H1 (cell line): ENCODE measurements around the gene SNX27. TPM values are rescaled to one million over a fixed set of nuclear protein-coding genes. Genes with fewer than 3 reads are reported as not detected.

Experiments used
- CTCF ChIA-PET: fragments of 300-600 bp; sonication (Branson Sonifier 250); formaldehyde crosslinking; loops from one replicate; lab custom pipeline; 2021; ENCODE audit not compliant: partially characterized antibody; lab: Charles Lee
- POLR2A ChIA-PET: fragments of 300-600 bp; sonication (Branson Sonifier 250); formaldehyde crosslinking; loops from one replicate; lab custom pipeline; 2021; ENCODE audit warnings: inconsistent platforms; ENCODE audit not compliant: partially characterized antibody; lab: Charles Lee
- DNase-seq, 2 experiments: peaks; one replicate each; pipeline versions ENCODE4 v3.0.0 to v3.0.0-alpha.2; 2010 to 2022; ENCODE audit warnings: low spot score in 2 of 2, low read depth in 1 of 2, mixed read lengths in 1 of 2
- FAIRE-seq: peaks from 2 replicates; lab custom pipeline; 2011; peaks lifted over from hg19 to GRCh38; lab: Jason Lieb, UNC
- H2AFZ ChIP-seq: 2 replicates; pipeline ENCODE4 v1.8.1; 2012; ENCODE audit warnings: low read length, inconsistent platforms
- H2AK5ac ChIP-seq: 2 replicates; pipeline ENCODE4 v1.6.1; 2013; ENCODE audit warnings: low read depth, low read length
- H2BK120ac ChIP-seq: replicated peaks from 2 replicates; pipeline ENCODE3; 2013; ENCODE audit warnings: low read depth, low read length, inconsistent platforms
- H2BK12ac ChIP-seq: 2 replicates; pipeline ENCODE4 v1.6.1; 2013; ENCODE audit warnings: low read depth, low read length
- H2BK15ac ChIP-seq: 2 replicates; pipeline ENCODE4 v1.6.1; 2013; ENCODE audit warnings: low read length
- H2BK20ac ChIP-seq: 2 replicates; pipeline ENCODE4 v1.6.1; 2013; ENCODE audit warnings: low read length
- H2BK5ac ChIP-seq: 2 replicates; pipeline ENCODE4 v1.6.1; 2013; ENCODE audit warnings: low read depth, low read length
- H3K14ac ChIP-seq: 2 replicates; pipeline ENCODE4 v1.6.1; 2013; ENCODE audit warnings: inconsistent platforms; ENCODE audit not compliant: insufficient read length
- H3K18ac ChIP-seq: 2 replicates; pipeline ENCODE4 v1.6.1; 2013; ENCODE audit warnings: low read length; ENCODE audit errors: extremely low read depth
- H3K23ac ChIP-seq: 2 replicates; pipeline ENCODE4 v1.6.1; 2013; ENCODE audit warnings: inconsistent platforms; ENCODE audit not compliant: insufficient read length
- H3K23me2 ChIP-seq: 2 replicates; pipeline ENCODE4 v1.6.1; 2013; ENCODE audit warnings: low read depth, low read length
- H3K27ac ChIP-seq: 2 replicates; pipeline ENCODE4 v1.6.1; 2011; ENCODE audit warnings: low read depth, low read length, inconsistent platforms
- H3K27me3 ChIP-seq, 4 experiments: replicated peaks in 1 of 4; 1 replicate in 1 of 4; 2 replicates in 3 of 4; pipeline versions ENCODE4 v1.6.1 to v1.8.1; 2011 to 2013; ENCODE audit warnings: low read length in 3 of 4, mild to moderate bottlenecking in 3 of 4, inconsistent platforms in 2 of 4, mixed read lengths in 2 of 4, moderate library complexity in 1 of 4; ENCODE audit not compliant: control insufficient read depth in 3 of 4, insufficient read depth in 3 of 4; ENCODE audit errors: extremely low read depth in 1 of 4
- H3K36me3 ChIP-seq, 4 experiments: 2 replicates each; pipeline versions ENCODE4 v1.6.1 to v1.8.1; 2011 to 2013; ENCODE audit warnings: mild to moderate bottlenecking in 4 of 4, low read length in 3 of 4, moderate library complexity in 2 of 4, control low read depth in 1 of 4, inconsistent platforms in 1 of 4; ENCODE audit not compliant: insufficient read depth in 4 of 4, control insufficient read depth in 2 of 4
- H3K4ac ChIP-seq: replicated peaks from 2 replicates; pipeline ENCODE3; 2013; ENCODE audit warnings: low read length, low read depth, mixed read lengths, inconsistent platforms; ENCODE audit not compliant: insufficient read length
- H3K4me1 ChIP-seq, 4 experiments: replicated peaks in 1 of 4; 1 replicate in 1 of 4; 2 replicates in 3 of 4; pipeline versions ENCODE4 v1.6.1 to v1.8.1; 2011 to 2013; ENCODE audit warnings: low read length in 3 of 4, inconsistent platforms in 2 of 4, mixed read lengths in 1 of 4; ENCODE audit not compliant: insufficient read depth in 4 of 4, control insufficient read depth in 3 of 4
- H3K4me2 ChIP-seq, 2 experiments: 2 replicates each; pipeline versions ENCODE4 v1.6.1 to v1.8.1; 2011 to 2013; ENCODE audit warnings: low read depth in 2 of 2, low read length in 2 of 2, control low read depth in 1 of 2, inconsistent platforms in 1 of 2, mild to moderate bottlenecking in 1 of 2; ENCODE audit not compliant: insufficient read depth in 1 of 2
- H3K4me3 ChIP-seq, 4 experiments: fragments of 200-600, 300-600 bp in 1 of 4; sonication (generic), shearing (Covaris generic), sonication (Bioruptor Twin) in 1 of 4; 2 replicates each; pipeline versions ENCODE4 v1.5.1 to v1.8.1; 2011 to 2016; ENCODE audit warnings: low read length in 4 of 4, low read depth in 3 of 4, control low read depth in 2 of 4, inconsistent platforms in 2 of 4, mild to moderate bottlenecking in 2 of 4, mixed read lengths in 1 of 4, moderate library complexity in 1 of 4; ENCODE audit not compliant: insufficient read depth in 2 of 4; ENCODE audit errors: extremely low read depth in 1 of 4
- H3K56ac ChIP-seq: replicated peaks from 2 replicates; pipeline ENCODE3; 2013; ENCODE audit warnings: low read depth, mild to moderate bottlenecking, mixed read lengths, low read length, inconsistent platforms; ENCODE audit not compliant: insufficient read length
- H3K79me1 ChIP-seq: 2 replicates; pipeline ENCODE4 v1.6.1; 2013; ENCODE audit warnings: low read depth, low read length, control low read depth
- H3K79me2 ChIP-seq, 2 experiments: 2 replicates each; pipeline versions ENCODE4 v1.6.1 to v1.8.1; 2012 to 2013; ENCODE audit warnings: low read length in 2 of 2, mild to moderate bottlenecking in 2 of 2, inconsistent platforms in 1 of 2; ENCODE audit not compliant: insufficient read depth in 2 of 2, control insufficient read depth in 1 of 2
- H3K9ac ChIP-seq, 4 experiments: replicated peaks in 1 of 4; 1 replicate in 1 of 4; 2 replicates in 3 of 4; pipeline versions ENCODE4 v1.6.1 to v1.8.1; 2011 to 2013; ENCODE audit warnings: low read depth in 3 of 4, low read length in 3 of 4, control low read depth in 2 of 4, mild to moderate bottlenecking in 2 of 4, moderate library complexity in 2 of 4, inconsistent platforms in 1 of 4; ENCODE audit errors: extremely low read depth in 1 of 4
- H3K9me3 ChIP-seq, 2 experiments: 2 replicates each; pipeline versions ENCODE4 v1.6.1 to v1.8.1; 2012 to 2013; ENCODE audit warnings: mild to moderate bottlenecking in 2 of 2, moderate library complexity in 2 of 2, control low read depth in 1 of 2, inconsistent platforms in 1 of 2, low read depth in 1 of 2, low read length in 1 of 2, mixed read lengths in 1 of 2; ENCODE audit not compliant: insufficient read depth in 2 of 2
- H4K20me1 ChIP-seq, 2 experiments: replicated peaks in 1 of 2; 2 replicates each; pipeline versions ENCODE3 to v1.8.1; 2011 to 2013; ENCODE audit warnings: inconsistent platforms in 2 of 2, low read length in 2 of 2, mild to moderate bottlenecking in 1 of 2; ENCODE audit not compliant: insufficient read depth in 2 of 2, control insufficient read depth in 1 of 2
- H4K5ac ChIP-seq: 2 replicates; pipeline ENCODE4 v1.6.1; 2013; ENCODE audit warnings: low read length, low read depth, mixed read lengths, inconsistent platforms; ENCODE audit not compliant: insufficient read length
- H4K8ac ChIP-seq: 2 replicates; pipeline ENCODE4 v1.8.0; 2013; ENCODE audit warnings: mild to moderate bottlenecking, moderate library complexity, low read length, inconsistent platforms; ENCODE audit not compliant: insufficient read depth; ENCODE audit errors: extremely low read depth
- H4K91ac ChIP-seq: replicated peaks from 2 replicates; pipeline ENCODE3; 2013; ENCODE audit warnings: low read length, mixed read lengths, inconsistent platforms; ENCODE audit not compliant: insufficient read length
- CBX5 ChIP-seq: fragments of 300-800, 300-1000 bp; sonication (generic); IDR thresholded peaks from 2 replicates; pipeline ENCODE4 v1.7.1; 2016; ENCODE audit warnings: antibody characterized with exemption, low read length, low read depth
- CHD1 ChIP-seq: IDR thresholded peaks from 2 replicates; pipeline ENCODE4 v1.6.1; 2012; ENCODE audit warnings: low read depth, low read length, improper control_type of control experiment
- CTBP2 ChIP-seq: IDR thresholded peaks from 2 replicates; pipeline ENCODE4 v1.7.0; 2011; ENCODE audit warnings: borderline replicate concordance, mild to moderate bottlenecking, moderate library complexity, mixed read lengths, low read length; ENCODE audit not compliant: insufficient read depth, insufficient read length
- HDAC6 ChIP-seq: IDR thresholded peaks from one replicate; pipeline ENCODE4 v1.7.1; 2012; ENCODE audit warnings: low read depth, mild to moderate bottlenecking, inconsistent platforms, low read length, moderate library complexity
- KDM4A ChIP-seq: IDR thresholded peaks from one replicate; pipeline ENCODE4 v1.7.1; 2012; ENCODE audit warnings: low read depth, mild to moderate bottlenecking, moderate library complexity, low read length, inconsistent platforms; ENCODE audit not compliant: severe bottlenecking
- POLR2AphosphoS5 ChIP-seq: IDR thresholded peaks from 2 replicates; pipeline ENCODE4 v1.6.1; 2011; ENCODE audit warnings: low read depth, low read length
- RFX5 ChIP-seq: IDR thresholded peaks from 2 replicates; pipeline ENCODE4 v1.6.1; 2011; ENCODE audit warnings: low read depth, low read length, improper control_type of control experiment, borderline replicate concordance
- RNF2 ChIP-seq: fragments of 200-900, 300-1000 bp; sonication (generic); IDR thresholded peaks from 2 replicates; pipeline ENCODE4 v1.7.1; 2016; ENCODE audit warnings: borderline replicate concordance, low read depth, mild to moderate bottlenecking, antibody characterized with exemption, low read length; ENCODE audit not compliant: poor library complexity, severe bottlenecking; ENCODE audit errors: missing control alignments
- SP1 ChIP-seq: IDR thresholded peaks from 2 replicates; pipeline ENCODE4 v1.6.1; 2011; ENCODE audit warnings: low read depth, low read length
- TAF1 ChIP-seq: IDR thresholded peaks from 2 replicates; pipeline ENCODE4 v1.6.1; 2011; ENCODE audit warnings: mild to moderate bottlenecking, low read depth, low read length
- TBP ChIP-seq: IDR thresholded peaks from 2 replicates; pipeline ENCODE4 v1.6.1; 2011; ENCODE audit warnings: low read depth, low read length, improper control_type of control experiment
- TEAD4 ChIP-seq: IDR thresholded peaks from 2 replicates; pipeline ENCODE4 v1.6.1; 2012; ENCODE audit warnings: low read depth, low read length, inconsistent platforms, mixed read lengths
- WGBS, 2 experiments: shearing (Covaris generic) in 1 of 2; methylation state at CpG; one replicate each; pipeline versions ENCODE4 v1.1.6 to v1.1.7; 2013 to 2015; ENCODE audit warnings: low lambda C conversion rate in 2 of 2, mixed read lengths in 2 of 2, inconsistent platforms in 1 of 2, low coverage in 1 of 2, missing lambda C conversion rate in 1 of 2; ENCODE audit not compliant: insufficient replicate concordance in 2 of 2, insufficient coverage in 1 of 2, insufficient read length in 1 of 2; ENCODE audit errors: extremely low coverage in 1 of 2, missing lambda C conversion rate in 1 of 2; 5-methylcytosine and 5-hydroxymethylcytosine counted together
- polyA plus RNA-seq, 7 experiments: library from polyadenylated mRNA; depleted of rRNA in 3 of 7; stranded (reverse) in 5 of 7; unstranded in 2 of 7; fragments of >200 nt in 5 of 7; fragments of 200-250 nt in 2 of 7; gene quantifications; 1 replicate in 5 of 7; 2 replicates in 1 of 7; 4 replicates in 1 of 7; pipeline versions ENCODE4 v1.2.1 to v1.2.3, GENCODE V29; 2011 to 2013; ENCODE audit warnings: missing spikeins in 2 of 7, mixed read lengths in 2 of 7
- total RNA-seq: library from RNA; stranded (reverse); fragmentation: NEBNext Ultra II Directional; extraction: Animal tissue kit (Norgen Biotek cat#: 25700); gene quantifications from 2 replicates; pipeline ENCODE4 v1.2.1, GENCODE V29; 2021
- TF ChIP-seq, protein P1 (sequence below): IDR thresholded peaks from 2 replicates; pipeline ENCODE4 v1.6.1; 2012; ENCODE audit warnings: low read length, inconsistent platforms

SNX27 gene
- total and polyA plus RNA-seq, 2 of the 8 experiments (the other 6 are each of a cell fraction or from before 2014, with no cell fraction given) = 23.4 to 65.4 TPM

DNA sequence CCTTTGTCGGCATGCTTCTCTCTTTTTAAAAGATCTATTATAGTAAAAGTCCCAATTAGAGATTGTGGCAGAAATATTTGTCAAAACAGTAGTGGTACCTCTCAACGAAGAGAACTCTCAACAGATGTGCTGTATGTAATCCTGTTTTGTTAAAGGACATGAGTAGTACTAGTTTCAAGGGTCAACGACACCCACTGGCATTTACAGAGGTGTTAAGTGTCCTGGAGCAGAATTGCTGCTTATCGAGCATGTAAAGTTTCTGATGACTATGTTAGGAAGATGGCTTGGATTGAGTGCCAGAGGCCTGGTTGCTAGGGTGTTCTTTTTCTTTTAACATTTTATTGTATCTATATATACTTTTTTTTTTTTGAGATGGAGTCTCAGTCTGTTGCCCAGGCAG lies 77.6 kb downstream of the SNX27 start:
- Histone ChIP-seq H3K4me2 (no peak overlapping the region), H4K91ac (no peak overlapping the region), H3K18ac (no peak overlapping the region), H4K20me1 (no peaks in the 10 kb centered on the region), H2BK20ac (no peak overlapping the region), H3K56ac (no peak overlapping the region), H2AFZ (no peak overlapping the region), H2BK12ac (no peak overlapping the region), H3K27ac (no peak overlapping the region), H2AK5ac (no peak overlapping the region), H3K14ac (no peak overlapping the region), H3K36me3 (peaks cover 4 to 12% (median 5%) of the 10 kb centered on the region in 4 experiments), H3K4ac (no peak overlapping the region), H3K9ac (no peak overlapping the region), H2BK5ac (no peak overlapping the region), H4K5ac (no peak overlapping the region), H2BK15ac (no peak overlapping the region), H3K23ac (no peak overlapping the region), H3K9me3 (no peaks in the 10 kb centered on the region), H3K27me3 (no peaks in the 10 kb centered on the region), H2BK120ac (no peak overlapping the region), H3K79me1 (no peaks in the 10 kb centered on the region), H3K4me3 (no peak overlapping the region), H3K4me1 (no peaks in the 10 kb centered on the region), H4K8ac (no peak overlapping the region), H3K79me2 (no peaks in the 10 kb centered on the region), H3K23me2 (no peaks in the 10 kb centered on the region)
- WGBS, 2 experiments = 85% methylated on average over 4 of the region's 4 CpGs; no CpG with 5 or more reads in 1 of the 2 experiments
- DNase-seq = no peak
- FAIRE-seq = no peak
- ChIA-PET CTCF (interaction anchor here (0.7 to 3.3 kb wide), 3 partner anchors 9 to 100 kb away, joined by 3 to 14 read pairs (median 4); no protein-coding TSS in a partner anchor), POLR2A (no interaction called here)
- TF ChIP-seq POLR2AphosphoS5 (no peak), HDAC6 (no peak), TBP (no peak), SP1 (no peak), CTBP2 (no peak), CHD1 (no peak), CBX5 (no peak), TAF1 (no peak), RFX5 (no peak), KDM4A (no peak), RNF2 (no peak), TEAD4 (no peak)
- TF ChIP-seq, protein P1, sequence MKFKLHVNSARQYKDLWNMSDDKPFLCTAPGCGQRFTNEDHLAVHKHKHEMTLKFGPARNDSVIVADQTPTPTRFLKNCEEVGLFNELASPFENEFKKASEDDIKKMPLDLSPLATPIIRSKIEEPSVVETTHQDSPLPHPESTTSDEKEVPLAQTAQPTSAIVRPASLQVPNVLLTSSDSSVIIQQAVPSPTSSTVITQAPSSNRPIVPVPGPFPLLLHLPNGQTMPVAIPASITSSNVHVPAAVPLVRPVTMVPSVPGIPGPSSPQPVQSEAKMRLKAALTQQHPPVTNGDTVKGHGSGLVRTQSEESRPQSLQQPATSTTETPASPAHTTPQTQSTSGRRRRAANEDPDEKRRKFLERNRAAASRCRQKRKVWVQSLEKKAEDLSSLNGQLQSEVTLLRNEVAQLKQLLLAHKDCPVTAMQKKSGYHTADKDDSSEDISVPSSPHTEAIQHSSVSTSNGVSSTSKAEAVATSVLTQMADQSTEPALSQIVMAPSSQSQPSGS = no peak
